Esophagus muscularis mucosa (tissue), 3 donors: ENCODE data around the gene TMEM238.

ENCODE experiments used
- POLR2A ChIP-seq: fragments of 450-650 bp; IDR thresholded peaks from one replicate; pipeline ENCODE4 v1.6.1; 2017; ENCODE audit warnings: antibody characterized with exemption, moderate library complexity, mild to moderate bottlenecking, low read depth
- POLR2AphosphoS5 ChIP-seq, 2 donors: sonication (generic); formaldehyde crosslinking; IDR thresholded peaks; one replicate each; pipeline ENCODE4 v1.6.1; 2017; ENCODE audit warnings: antibody characterized with exemption in 2 of 2
- TF ChIP-seq, protein P1 (sequence below), 3 experiments: fragments of 200-600 bp in 2 of 3; fragments of 450-650 bp in 1 of 3; sonication (generic) in 2 of 3; IDR thresholded peaks; one replicate each; pipeline ENCODE4 v1.5.1; 2017 to 2019; ENCODE audit warnings: antibody characterized with exemption in 3 of 3, mild to moderate bottlenecking in 2 of 3, moderate library complexity in 1 of 3

- TF ChIP-seq, protein P1, sequence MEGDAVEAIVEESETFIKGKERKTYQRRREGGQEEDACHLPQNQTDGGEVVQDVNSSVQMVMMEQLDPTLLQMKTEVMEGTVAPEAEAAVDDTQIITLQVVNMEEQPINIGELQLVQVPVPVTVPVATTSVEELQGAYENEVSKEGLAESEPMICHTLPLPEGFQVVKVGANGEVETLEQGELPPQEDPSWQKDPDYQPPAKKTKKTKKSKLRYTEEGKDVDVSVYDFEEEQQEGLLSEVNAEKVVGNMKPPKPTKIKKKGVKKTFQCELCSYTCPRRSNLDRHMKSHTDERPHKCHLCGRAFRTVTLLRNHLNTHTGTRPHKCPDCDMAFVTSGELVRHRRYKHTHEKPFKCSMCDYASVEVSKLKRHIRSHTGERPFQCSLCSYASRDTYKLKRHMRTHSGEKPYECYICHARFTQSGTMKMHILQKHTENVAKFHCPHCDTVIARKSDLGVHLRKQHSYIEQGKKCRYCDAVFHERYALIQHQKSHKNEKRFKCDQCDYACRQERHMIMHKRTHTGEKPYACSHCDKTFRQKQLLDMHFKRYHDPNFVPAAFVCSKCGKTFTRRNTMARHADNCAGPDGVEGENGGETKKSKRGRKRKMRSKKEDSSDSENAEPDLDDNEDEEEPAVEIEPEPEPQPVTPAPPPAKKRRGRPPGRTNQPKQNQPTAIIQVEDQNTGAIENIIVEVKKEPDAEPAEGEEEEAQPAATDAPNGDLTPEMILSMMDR (IDR thresholded peaks at IDR 0.05): no peak
- TF ChIP-seq POLR2A (no peak), POLR2AphosphoS5 (IDR thresholded peaks at IDR 0.05) (no peak)
Measured at GRCh38 chr19:55365964-55366363, 18.1 kb downstream of the TMEM238 start.
